ENCODE data around the gene CHST13. TPM values are rescaled to one million over a fixed set of nuclear protein-coding genes. Genes with fewer than 3 reads are reported as not detected.
"Not testable (repeated sequence)": the region's sequence is repeated elsewhere in the genome, so short reads cannot be mapped to it uniquely, and the experiment has no call there.

CHST13 gene
- total RNA-seq, 1 experiment from 2014 or later, result not detected

GRCh38 chr3:126525853-126526667 lies 2.1 kb downstream of the CHST13 start:
- no peak for DNase-seq (ENCODE audit: low read depth)

- DNase-seq (ENCODE audit: low read depth), result no peak
Measured at GRCh38 chr3:126526668-126527005, 2.7 kb downstream of the CHST13 start.

- no peak for DNase-seq (ENCODE audit: low read depth)
Measured at GRCh38 chr3:126527006-126527405, 3.1 kb downstream of the CHST13 start.

- DNase-seq (ENCODE audit: low read depth), result no peak
Measured at GRCh38 chr3:126527455-126528211, 3.7 kb downstream of the CHST13 start.

GRCh38 chr3:126528419-126528799 lies 4.5 kb downstream of the CHST13 start:
- no peak for DNase-seq (ENCODE audit: low read depth)

GRCh38 chr3:126528800-126529541 lies 5.0 kb downstream of the CHST13 start:
- no peak for DNase-seq (ENCODE audit: low read depth)

GRCh38 chr3:126529585-126530170 lies 5.7 kb downstream of the CHST13 start:
- no peak for DNase-seq (ENCODE audit: low read depth)

GRCh38 chr3:126530171-126531050 lies 6.5 kb downstream of the CHST13 start:
- no peak for DNase-seq (ENCODE audit: low read depth)

- no peak for DNase-seq (ENCODE audit: low read depth)
Measured at GRCh38 chr3:126531051-126531330, 7.0 kb downstream of the CHST13 start.

- no peak for DNase-seq (ENCODE audit: low read depth)
Measured at GRCh38 chr3:126533506-126533905, 9.6 kb downstream of the CHST13 start.

- DNase-seq (ENCODE audit: low read depth), result not testable (repeated sequence)
Measured at GRCh38 chr3:126534716-126535115, 10.8 kb downstream of the CHST13 start.

GRCh38 chr3:126535636-126536035 lies 11.7 kb downstream of the CHST13 start:
- DNase-seq (ENCODE audit: low read depth), result no peak

GRCh38 chr3:126536126-126536525 lies 12.2 kb downstream of the CHST13 start:
- no peak for DNase-seq (ENCODE audit: low read depth)

GRCh38 chr3:126537116-126537729 lies 13.3 kb downstream of the CHST13 start:
- DNase-seq (ENCODE audit: low read depth), result no peak

- no peak for DNase-seq (ENCODE audit: low read depth)
Measured at GRCh38 chr3:126537730-126538281, 13.9 kb downstream of the CHST13 start.

- no peak for DNase-seq (ENCODE audit: low read depth)
Measured at GRCh38 chr3:126538316-126538715, 14.4 kb downstream of the CHST13 start.

GRCh38 chr3:126538966-126539365 lies 15.0 kb downstream of the CHST13 start:
- no peak for DNase-seq (ENCODE audit: low read depth)

GRCh38 chr3:126539558-126540250 lies 15.7 kb downstream of the CHST13 start:
- DNase-seq (ENCODE audit: low read depth), result no peak

- DNase-seq (ENCODE audit: low read depth), result peak; percentile 98
Measured at GRCh38 chr3:126540342-126540849, 16.4 kb downstream of the CHST13 start.
